DMS153 (cell line): ENCODE data around the gene MIOS.

ENCODE experiments used
- DNase-seq: peaks from one replicate; lab custom pipeline; 2025; lab: John Stamatoyannopoulos, UW

Gene MIOS

DNA sequence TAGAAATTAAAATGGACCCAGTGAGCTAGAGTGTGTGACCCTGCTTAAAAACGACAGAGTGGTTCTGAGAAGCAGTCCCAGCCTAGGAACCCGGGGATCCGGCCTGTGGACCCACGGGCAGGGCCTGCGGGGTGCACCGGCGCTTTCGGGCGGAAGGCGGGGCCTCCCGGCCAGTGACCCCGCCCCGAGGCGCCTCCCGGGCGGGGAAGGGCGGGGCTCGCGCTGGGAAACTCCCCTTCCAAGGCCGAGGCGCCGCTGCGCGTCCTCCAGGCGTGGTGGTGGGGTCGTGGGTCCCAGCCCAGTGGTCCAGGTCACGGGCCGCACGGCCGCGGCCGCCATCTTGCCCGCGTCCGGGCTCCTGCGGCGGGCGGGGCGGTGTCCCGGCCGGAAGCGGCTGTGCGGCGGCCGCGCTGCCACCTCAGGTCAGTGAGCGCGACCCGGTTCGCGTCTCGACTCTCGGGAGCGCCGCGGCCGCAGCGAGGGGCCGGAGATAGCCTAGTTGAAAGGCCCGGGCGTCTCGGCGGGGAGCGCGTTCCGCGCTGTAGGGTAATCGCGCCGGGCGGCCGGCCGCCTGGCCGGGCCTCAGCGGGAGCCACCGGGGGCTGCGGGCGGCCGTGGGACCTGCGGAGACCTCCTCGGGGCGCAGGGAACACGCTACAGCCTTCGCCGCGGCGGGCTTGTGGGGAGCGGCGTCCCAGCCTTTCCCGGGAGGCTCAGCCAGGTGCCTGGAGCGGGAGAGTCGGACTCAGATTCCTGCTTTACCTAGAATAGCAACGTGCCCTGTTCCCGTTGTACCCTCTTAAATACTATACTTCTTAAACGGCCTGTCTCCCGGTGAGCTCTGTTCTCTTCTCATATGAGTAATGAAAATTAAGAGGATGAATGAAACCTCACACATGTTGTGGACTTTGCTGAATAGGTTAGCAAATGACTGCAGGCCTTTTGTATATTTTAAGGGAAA lies at the start of gene MIOS:
TSS of gene MIOS (plus strand) at position 234 of the 961 bp plus-strand sequence. CDS start 5,592 bp downstream, outside the sequence.
- DNase-seq = peak; percentile 56

DNA sequence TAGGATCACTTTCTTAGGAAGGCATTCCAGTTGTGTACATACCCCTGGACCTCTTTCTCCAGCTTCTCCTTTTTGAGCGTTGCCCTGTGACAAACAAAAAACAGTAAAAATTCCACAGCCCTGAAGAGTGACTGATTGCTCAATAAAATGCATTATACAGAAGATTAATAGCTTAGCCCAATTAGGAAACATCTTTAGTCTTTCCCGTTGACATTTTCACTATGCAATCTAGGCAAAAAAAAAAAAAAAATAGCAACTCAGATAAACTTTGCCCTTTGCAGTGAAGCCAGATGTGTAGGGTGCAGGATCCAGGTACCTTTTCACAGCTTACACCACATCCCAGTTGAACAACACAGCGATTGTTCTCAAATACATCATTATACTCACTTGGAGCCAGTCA lies 48.9 kb upstream of the MIOS start:
- DNase-seq = no peak

DNA sequence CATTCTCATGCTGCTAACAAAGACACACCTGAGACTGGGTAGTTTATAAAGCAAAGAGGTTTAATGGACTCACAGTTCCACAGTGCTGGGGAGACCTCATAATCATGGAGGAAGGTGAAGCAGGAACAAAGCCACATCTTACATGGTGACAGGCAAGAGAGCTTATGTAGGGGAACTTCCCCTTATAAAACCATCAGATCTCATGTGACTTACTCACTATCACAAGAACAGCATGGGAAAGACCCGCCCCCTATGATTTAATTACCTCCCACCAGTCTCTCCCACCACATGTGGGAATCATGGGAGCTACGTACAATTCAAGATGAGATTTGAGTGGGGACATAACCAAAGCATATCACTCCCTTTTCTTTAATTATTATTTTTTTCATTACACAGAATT lies 47.6 kb upstream of the MIOS start:
- no peak for DNase-seq

DNA sequence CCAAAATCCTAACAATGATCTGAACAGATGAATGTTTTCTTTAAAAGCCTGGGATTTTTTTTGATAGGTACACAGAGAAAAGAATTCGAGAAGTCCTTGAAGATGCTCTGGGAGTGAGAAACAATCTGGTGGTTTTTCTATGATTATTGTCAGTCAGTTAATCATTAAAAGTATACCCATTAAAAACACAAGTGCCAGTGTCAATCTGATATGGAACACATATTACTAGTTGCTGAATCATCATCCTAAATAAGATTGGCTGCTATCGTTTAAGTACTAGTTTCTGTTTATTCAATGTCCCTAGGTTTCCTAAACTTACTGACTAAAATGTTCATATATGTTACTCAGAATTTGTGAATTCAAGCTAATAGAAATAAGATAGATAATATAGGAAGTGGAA lies 47.2 kb upstream of the MIOS start:
- no peak for DNase-seq

DNA sequence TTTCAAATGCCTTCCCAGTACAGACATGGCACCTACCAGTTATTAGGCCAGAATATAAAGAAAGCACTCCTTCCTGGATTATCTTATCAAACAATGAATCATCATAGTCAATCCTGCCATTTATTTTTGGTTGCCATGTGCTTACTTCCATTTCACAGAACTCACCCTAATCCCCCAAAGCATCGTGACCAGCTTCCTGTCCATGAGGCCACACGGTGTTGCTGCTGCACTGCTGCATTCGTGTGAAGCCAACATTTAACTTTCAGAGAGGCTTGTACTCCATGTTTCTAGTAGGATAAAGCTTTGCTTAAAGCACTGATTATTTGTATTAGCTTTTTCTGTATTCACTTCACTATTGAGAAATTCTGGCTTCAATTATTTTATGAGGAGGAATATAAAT lies 45.4 kb upstream of the MIOS start:
- DNase-seq = peak; percentile 23

DNA sequence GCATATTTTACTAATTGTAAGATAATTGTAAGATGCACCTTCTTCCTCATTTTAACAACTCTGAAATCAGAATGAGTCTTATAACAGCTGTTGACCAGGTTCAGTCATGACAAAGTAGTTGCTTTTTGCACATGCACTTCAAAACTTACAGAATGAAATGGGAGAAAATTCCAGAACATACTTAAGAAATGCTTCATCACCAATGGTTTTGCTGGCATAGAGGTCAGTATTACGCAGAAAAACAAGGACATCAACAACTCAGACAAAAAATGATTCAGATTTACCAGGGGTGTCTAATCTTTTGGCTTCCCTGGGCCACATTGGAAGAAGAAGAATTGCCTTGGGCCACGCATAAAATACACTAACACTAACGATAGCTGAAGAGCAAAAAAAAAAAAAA lies 44.3 kb upstream of the MIOS start:
- no peak for DNase-seq

DNA sequence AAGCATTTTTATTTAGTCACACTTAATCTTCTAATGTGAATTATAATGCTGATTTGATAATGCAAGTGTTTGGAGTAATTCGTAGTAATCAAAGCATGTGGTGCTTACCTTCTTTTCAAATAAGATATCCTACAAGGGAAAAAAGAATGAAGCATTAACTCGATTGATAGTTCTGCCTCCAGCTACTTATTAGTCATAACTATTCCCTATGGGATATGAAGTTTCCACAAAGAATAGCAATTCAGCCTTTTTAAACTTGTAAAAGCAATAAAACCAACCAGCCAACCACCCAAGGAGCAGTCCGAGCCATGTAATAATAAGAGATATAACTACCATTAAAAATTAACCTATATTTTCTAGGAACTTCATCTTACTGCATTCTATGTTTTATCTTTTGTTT lies 42.6 kb upstream of the MIOS start:
- no peak for DNase-seq

DNA sequence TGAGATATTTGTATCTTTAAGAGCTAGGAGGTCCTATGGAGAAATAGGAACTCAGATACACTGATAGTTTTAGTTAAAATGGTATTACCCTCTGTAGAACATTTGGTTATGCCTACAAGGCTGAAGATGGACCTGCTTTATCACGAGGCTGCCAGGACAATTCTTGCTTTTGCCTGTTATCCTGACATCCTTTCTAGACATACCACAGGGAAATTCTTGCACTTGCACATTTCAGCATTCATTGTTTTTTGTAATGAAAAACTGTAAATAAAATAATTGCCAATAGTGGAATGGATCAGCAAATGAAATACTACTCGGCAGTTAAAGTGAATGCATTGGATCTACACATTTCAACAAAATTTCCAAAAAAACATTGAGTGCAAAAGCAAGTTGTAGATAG lies 40.7 kb upstream of the MIOS start:
- no peak for DNase-seq

DNA sequence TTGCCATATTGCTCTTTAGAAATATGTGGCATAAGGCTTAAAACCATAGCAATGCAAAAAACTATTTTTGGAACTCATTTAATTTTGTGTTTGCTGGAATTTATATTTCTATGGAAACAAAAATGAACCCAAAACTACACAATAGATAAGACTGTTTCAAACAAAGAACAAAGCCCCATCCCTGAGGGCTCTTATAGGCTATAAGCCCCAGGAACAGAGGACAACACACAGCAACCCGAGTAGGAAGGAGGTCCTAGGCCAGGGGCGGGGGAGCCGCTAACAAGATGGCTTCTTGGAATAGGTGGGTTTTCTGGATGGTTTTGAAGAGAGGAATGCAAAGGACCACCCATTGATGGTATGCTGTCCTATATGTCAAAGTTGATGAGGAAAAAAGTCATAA lies 39.6 kb upstream of the MIOS start:
- no peak for DNase-seq

DNA sequence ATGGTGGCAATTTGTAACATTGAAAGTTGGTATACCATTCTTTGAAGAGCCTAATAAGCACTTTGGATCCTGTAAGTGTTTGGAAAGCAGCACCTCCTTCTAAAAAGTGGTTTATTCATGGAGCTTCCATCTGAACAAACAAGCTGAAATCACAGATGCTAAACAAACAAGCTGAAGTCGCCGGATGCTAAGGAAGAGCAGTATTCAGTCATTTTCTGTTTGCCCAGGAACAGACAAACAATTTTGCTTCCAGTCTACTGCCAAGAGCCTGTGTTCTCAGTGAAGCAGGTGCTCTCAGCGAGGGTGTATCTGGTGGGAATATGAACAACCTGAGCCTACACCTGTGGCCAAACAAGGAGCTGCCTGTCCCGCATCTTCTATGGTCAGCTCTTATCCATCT lies 37.4 kb upstream of the MIOS start:
- peak; percentile 95 for DNase-seq

DNA sequence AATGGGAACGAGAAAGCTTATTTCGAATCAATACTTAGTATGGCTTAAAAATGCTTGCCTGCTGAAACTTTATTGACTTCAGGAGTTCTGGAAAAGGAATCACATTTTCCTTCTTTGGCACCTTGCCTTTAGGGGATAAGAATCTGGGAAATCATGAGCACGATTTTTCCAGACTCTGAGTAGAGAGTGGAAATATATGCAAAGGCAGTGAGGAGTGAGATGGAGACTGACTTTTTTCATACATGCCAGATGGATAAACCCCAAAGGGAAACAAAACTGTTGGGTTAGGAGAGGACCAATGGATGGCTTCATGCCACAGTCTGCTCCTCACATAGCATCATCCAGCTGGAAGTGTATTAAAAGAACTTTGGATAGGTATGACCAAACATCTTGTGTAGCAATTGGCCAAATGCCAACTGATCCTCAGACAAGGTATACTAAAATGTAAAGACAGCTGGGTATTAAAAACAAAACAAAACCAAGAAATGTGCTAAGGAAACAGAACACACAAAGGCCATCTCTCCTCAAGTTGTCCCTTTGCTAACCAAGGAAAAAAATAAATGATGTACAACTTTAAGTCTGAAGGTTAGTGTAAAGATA lies 32.8 kb upstream of the MIOS start:
- DNase-seq = no peak

DNA sequence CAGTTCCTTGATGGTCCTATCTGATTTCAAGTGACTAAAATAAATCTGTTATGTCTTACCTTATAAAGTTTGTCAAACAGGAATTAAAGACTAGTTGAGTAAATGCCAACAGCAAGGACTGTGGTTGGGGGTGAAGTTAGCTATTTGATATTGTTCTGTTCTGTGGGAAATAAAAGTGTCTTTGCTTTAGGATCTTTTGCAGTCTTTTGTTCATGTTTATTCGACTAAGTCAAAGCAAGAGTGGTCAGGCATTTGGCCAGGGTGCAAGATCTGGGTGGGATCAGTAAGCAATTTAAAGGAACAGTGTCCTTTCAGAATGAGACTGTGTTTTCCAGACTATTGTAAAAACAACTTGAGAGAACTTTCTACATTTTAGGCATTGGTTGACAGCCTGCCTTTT lies 31.0 kb upstream of the MIOS start, which contains the start of gene COL28A1:
TSS of gene COL28A1 (minus strand) at position 183 of the 400 bp plus-strand sequence. CDS start 2,998 bp downstream, outside the sequence.
- no peak for DNase-seq

DNA sequence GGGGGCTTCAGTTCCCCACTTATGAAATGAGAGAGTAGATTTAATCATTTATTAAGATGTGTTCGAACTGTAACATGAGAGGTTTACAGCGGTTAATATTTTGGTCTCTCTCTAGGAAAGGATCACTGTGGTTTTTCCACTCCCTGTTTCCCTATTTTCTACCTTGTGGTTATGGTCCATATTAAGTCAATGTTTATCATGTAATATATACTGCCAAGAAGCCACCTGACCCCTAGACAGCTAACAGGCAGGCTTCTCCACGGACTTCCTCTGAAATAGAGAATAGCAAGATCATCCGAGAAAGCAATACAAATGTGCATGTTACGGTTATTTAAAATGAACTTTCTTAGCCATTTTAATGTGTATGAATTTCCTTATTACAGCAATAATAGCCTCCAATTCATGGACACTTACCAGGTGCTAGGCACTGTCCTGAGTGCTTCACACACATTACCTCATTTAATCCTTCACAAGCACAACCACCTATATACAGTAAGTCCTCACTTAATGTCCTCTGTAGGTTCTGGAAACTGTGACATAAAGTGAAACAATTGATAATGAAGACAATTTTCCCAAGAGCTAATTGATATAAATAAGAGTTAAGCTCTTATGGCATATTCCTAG lies 30.2 kb upstream of the MIOS start:
- DNase-seq = peak; percentile 13

DNA sequence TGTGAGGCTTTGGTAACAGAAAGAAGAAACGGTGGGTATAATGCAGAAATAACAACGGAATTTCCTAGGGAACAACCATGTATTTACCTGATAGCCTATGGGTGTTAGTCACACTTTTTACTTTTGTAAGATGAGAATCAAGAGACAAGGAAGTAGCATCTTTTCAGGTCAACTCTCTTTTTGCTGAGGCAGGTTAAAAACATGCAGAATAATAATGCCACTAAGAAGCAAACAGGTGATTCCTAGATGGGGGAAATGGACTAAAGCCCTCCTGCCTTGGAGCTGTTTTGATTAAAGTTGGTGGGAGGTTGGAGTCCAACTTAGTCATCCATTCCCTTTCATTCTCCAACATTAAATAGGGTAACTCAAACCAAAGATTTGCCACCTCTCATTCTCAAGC lies 29.0 kb upstream of the MIOS start:
- no peak for DNase-seq

DNA sequence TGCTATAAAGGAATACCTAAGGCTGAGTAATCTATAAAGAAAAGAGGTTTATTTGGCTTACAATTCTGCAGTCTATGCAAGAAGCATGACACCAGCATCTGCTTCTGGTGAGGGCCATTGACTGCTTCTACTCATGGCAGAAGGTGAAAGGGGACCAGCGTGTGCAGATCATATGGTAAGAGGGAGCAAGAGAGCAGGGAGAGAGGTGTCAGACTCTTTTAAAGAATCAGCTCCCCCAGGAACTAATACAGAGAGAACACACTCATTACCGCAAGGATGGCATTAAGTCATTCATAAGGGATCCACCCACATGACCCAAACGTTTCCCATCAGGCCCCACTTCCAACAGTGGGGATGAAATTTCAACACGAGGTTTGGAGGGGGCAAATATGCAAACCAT lies 27.5 kb upstream of the MIOS start:
- no peak for DNase-seq

DNA sequence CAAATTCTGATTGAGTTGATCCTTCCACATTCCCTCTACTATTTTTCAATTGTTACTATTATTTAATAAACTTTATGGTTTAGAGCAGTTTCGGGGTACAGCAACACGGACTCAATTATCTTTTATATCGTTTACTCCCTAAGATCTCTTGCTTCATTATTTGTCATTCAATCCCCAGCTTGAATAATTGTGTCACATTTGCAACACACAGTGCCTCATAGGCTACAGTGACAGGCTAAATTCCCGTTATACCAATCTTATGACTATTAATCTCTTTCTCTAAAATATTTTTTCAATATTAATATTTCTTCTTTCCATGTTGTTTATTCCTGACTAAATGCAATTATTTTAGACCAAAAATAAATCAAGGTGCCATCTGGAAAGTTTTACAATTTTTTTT lies 27.0 kb upstream of the MIOS start:
- no peak for DNase-seq

DNA sequence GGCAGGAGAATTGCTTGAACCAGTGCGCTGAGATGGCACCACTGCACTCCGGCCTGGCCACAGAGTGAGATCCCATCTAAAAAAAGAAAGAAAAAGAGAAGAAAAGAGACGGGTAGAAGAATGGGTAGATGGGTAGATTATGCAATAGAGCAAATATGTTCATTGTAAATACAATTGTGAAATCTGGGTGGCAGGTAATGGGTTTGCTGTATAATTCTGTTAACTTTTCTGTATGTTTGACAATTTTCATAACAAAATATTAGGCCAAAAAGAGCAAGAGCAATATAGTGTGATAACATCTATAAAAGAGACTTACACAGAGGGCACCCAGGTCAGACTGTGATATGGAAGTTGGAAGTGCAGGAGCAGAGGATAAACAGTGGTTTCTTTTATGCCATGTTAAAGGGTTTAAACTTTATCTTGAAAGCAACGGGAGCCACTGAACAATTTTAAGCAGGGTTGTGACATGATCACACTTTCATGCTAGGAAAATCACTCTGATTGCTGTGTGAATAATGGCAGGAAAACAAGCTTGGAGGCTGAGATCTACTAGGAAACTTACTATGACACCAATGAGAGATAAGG lies 24.3 kb upstream of the MIOS start:
- DNase-seq = no peak

DNA sequence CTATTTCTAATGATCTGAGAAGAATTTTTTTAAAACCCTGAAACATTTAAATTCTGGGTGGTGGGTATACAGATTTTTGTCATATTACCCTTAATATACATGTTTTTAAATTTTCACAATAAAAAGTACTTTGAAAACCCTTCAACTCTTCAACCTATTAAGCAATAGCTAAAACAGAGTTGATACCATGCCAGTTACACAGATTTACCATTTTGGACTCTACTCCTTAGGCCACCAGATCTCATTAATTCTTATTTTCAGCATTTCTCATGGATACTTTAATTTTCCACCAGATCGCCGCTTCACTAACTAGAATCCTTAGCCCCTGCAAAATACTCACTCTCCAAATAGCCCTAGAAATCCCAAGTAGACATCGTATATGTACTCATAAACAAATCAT lies 18.3 kb upstream of the MIOS start:
- no peak for DNase-seq

DNA sequence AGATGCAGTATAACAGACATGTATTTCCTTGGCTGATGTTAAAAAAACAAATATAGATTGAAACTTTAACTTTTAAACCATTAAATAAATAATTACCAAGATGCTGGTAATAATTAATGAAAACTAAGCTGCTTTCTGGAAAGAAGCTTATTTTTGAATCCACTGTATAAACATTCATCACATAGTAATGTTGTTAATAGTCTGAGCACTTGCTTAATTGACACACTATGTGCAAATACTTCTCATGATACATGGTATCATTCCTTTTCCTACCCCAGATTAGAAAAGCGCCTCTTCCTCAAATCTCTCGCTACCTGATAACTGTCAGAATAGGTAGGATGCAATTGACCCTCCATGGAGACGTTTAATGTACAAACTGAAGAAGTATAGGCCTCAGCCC lies 16.0 kb upstream of the MIOS start:
- DNase-seq = no peak

DNA sequence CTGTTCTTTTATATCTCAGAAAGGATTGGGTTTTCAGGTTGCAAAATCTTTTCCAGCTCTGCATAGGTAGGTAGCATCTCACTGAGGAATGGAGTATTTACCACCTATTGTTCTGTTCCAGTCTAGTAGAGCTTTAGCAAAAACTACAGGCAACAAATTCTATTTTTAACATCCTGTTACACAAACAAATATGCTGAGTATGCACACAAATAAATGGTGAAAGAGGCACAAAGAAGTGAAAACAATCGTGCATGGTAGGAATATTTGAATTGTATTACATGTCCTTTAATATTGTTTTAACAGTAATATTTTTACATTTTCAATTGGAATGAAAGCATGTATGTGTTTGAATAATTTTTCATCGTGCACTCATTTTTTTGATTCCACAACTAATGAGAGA lies 14.5 kb upstream of the MIOS start:
- no peak for DNase-seq

DNA sequence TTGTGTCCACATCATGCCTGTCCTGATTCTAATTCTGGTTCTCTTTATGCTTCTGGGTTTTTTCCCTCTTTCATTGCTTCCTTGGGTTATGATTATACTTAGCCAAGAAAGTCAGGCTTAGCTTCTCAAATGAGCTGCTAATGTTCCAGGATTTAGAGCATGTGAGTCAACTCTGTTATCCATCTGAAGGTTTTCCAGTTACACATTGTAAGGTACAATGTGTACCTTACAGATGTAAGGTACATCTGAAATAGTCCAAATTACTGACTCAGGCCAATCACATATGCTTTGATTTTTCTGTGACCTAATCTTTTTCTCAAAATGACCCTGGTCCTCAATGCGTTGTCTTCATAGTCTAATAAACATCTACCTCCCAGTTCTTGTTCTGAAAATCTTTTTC lies 13.3 kb upstream of the MIOS start:
- DNase-seq = no peak

DNA sequence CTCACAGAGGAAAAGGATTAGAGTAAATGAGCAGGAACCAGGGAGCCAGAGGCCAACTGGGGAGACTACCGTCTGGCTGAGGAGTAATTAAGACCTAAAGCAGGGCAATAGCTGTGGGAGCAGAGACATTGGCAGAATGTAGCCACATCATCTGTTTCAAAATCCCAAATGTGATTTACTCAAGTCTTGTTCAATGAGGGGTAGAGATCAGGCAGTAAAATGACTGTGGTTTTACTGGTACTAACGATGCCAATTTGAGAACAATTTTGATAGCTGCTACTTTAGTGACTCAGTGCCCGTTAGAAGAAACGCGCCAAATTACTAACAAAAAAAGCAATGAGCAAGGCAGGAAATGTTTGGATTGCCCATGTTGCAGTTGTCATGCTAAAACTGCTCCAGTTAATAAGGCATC lies 12.7 kb upstream of the MIOS start:
- peak; percentile 61 for DNase-seq
